Neural cell (in vitro differentiated cells): ENCODE measurements around the gene LUZP1.

Experiments used
- CTCF ChIP-seq: fragments of 450-650 bp; IDR thresholded peaks from 2 replicates; pipeline ENCODE4 v1.5.1; 2014; ENCODE audit warnings: antibody characterized with exemption, mild to moderate bottlenecking, moderate library complexity; ENCODE audit not compliant: poor library complexity, severe bottlenecking
- EP300 ChIP-seq: fragments of 450-650 bp; conservative IDR thresholded peaks from 2 replicates; pipeline ENCODE4 v1.6.1; 2014; ENCODE audit warnings: antibody characterized with exemption, mild to moderate bottlenecking, moderate library complexity; ENCODE audit not compliant: poor library complexity, severe bottlenecking
- EZH2 ChIP-seq: fragments of 200-600, 300-800 bp; shearing (Covaris generic), sonication (generic); IDR thresholded peaks from 2 replicates; pipeline ENCODE4 v1.6.1; 2014; ENCODE audit warnings: antibody characterized with exemption, low read length, borderline replicate concordance, mild to moderate bottlenecking; ENCODE audit not compliant: insufficient read depth, poor library complexity, severe bottlenecking
- MXI1 ChIP-seq: fragments of 450-650 bp; conservative IDR thresholded peaks from 2 replicates; pipeline ENCODE4 v1.6.1; 2014; ENCODE audit warnings: antibody characterized with exemption, mild to moderate bottlenecking; ENCODE audit not compliant: poor library complexity, severe bottlenecking
- POLR2AphosphoS5 ChIP-seq: IDR thresholded peaks from 2 replicates; pipeline ENCODE4 v1.6.1; 2012
- TAF1 ChIP-seq: IDR thresholded peaks from 2 replicates; pipeline ENCODE4 v1.6.1; 2012; ENCODE audit warnings: low read depth

- TF ChIP-seq CTCF (no peak), EP300 (no peak), POLR2AphosphoS5 (no peak), TAF1 (no peak), EZH2 (no peak), MXI1 (no peak)
These were observed 27.6 kb downstream of the LUZP1 start for GRCh38 chr1:23140940-23141596.
